GM19468 (cell line): ENCODE measurements around the gene MCRIP1.

Experiments
- ATAC-seq: cut with Tn5 transposase; IDR thresholded peaks from one replicate; pipeline ENCODE4 v1.9.1; 2021; ENCODE audit warnings: mild to moderate bottlenecking, moderate library complexity, moderate number of reproducible peaks; ENCODE audit not compliant: unreplicated experiment; ENCODE audit errors: extremely low read depth

Gene MCRIP1

GRCh38 chr17:81822996-81823819 is 9.9 kb downstream of the MCRIP1 start:
- ATAC-seq: no peak

- ATAC-seq: no peak
Measured at GRCh38 chr17:81822312-81822637, 10.8 kb downstream of the MCRIP1 start.

- ATAC-seq: no peak
Measured at GRCh38 chr17:81821603-81822311, 11.3 kb downstream of the MCRIP1 start.

GRCh38 chr17:81821147-81821546 is 11.9 kb downstream of the MCRIP1 start:
- ATAC-seq: no peak

- no peak for ATAC-seq
Measured at GRCh38 chr17:81819708-81820107, 13.4 kb downstream of the MCRIP1 start.

- no peak for ATAC-seq
Measured at GRCh38 chr17:81817758-81818147, 15.3 kb downstream of the MCRIP1 start.

- no peak for ATAC-seq
Measured at GRCh38 chr17:81815646-81815986, 17.5 kb downstream of the MCRIP1 start.

- no peak for ATAC-seq
Measured at GRCh38 chr17:81814748-81815645, 18.1 kb downstream of the MCRIP1 start.

- ATAC-seq: no peak
Measured at GRCh38 chr17:81813861-81814683, 19.0 kb downstream of the MCRIP1 start.

- ATAC-seq: no peak
Measured at GRCh38 chr17:81813371-81813684, 19.8 kb downstream of the MCRIP1 start.

- no peak for ATAC-seq
Measured at GRCh38 chr17:81812571-81813370, 20.3 kb downstream of the MCRIP1 start.

- no peak for ATAC-seq
Measured at GRCh38 chr17:81811705-81812570, 21.2 kb downstream of the MCRIP1 start.

GRCh38 chr17:81810892-81811704 is 22.0 kb downstream of the MCRIP1 start:
- ATAC-seq: no peak

GRCh38 chr17:81810476-81810875 is 22.6 kb downstream of the MCRIP1 start:
- no peak for ATAC-seq

GRCh38 chr17:81809556-81809998 is 23.5 kb downstream of the MCRIP1 start:
- no peak for ATAC-seq

- no peak for ATAC-seq
Measured at GRCh38 chr17:81808778-81809555, 24.1 kb downstream of the MCRIP1 start.

GRCh38 chr17:81807839-81808238 is 25.3 kb downstream of the MCRIP1 start:
- no peak for ATAC-seq
